Retinal pigment epithelial cell (primary cell): ENCODE data around the gene VDAC2.
"Not testable (repeated sequence)": the region's sequence is repeated elsewhere in the genome, so short reads cannot be mapped to it uniquely, and the experiment has no call there.

ENCODE experiments used
- DNase-seq: peaks from one replicate; pipeline ENCODE4 v3.0.0-alpha.2; 2010; ENCODE audit warnings: low read depth
- H3K4me3 ChIP-seq: 2 replicates; pipeline ENCODE4 v1.5.1; 2011; ENCODE audit warnings: mild to moderate bottlenecking, low read length, control low read depth, moderate library complexity
- CTCF ChIP-seq: conservative IDR thresholded peaks from 2 replicates; pipeline ENCODE4 v1.5.1; 2011; ENCODE audit warnings: low read depth, low read length, control low read depth, inconsistent platforms

Gene VDAC2

DNA sequence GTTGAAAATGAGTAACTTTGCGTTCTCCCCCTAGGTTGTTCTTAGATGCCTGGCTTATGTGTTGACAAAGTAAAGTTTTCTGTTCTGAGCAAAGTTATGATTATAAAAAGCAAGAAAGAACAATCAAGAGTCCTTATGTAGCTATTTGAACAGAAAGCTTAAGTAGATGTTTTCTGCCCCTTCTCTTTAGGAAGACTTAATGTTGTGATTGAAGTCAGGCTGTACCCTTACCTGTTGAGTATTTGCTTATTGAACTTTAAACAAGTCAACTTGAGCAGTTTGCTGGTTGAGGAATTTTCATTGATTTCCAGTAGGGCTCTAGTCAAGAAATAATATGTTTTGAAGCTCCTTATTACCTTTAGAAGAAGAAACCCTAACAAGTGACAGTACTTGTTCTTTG is 33.9 kb upstream of the VDAC2 start:
- no peak for TF ChIP-seq CTCF
- no peak for DNase-seq

GRCh38 chr10:75179657-75180177 is 30.9 kb upstream of the VDAC2 start:
- no peak for TF ChIP-seq CTCF
- no peak for DNase-seq
- no peak overlapping the region for H3K4me3 ChIP-seq

More for the DNA sequence above, 33.9 kb upstream of the VDAC2 start:
- no peak overlapping the region for H3K4me3 ChIP-seq

DNA sequence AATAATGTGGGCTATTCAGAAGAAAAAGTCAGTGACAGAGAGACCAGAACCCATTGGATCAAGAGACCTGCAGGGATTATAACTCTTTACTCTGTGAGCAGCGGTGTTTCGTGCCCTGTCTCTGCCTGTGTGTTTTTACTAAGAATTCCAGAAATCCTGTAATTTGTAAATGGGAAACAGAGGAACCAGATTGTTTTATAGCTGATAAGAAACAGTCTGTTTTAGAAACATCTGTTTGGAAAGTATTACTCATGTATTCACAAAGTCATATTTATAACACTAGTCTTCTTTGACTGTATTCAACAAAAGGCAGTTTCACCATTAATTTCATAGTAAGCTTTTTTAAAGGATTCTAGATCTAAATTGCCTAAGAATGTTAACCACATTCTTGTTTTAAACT is 30.0 kb upstream of the VDAC2 start:
- TF ChIP-seq CTCF, result no peak
- no peak for DNase-seq
- H3K4me3 ChIP-seq, result no peak overlapping the region

GRCh38 chr10:75181073-75181472 is 29.5 kb upstream of the VDAC2 start:
- DNase-seq, result no peak
- no peak overlapping the region for H3K4me3 ChIP-seq
- no peak for TF ChIP-seq CTCF

DNA sequence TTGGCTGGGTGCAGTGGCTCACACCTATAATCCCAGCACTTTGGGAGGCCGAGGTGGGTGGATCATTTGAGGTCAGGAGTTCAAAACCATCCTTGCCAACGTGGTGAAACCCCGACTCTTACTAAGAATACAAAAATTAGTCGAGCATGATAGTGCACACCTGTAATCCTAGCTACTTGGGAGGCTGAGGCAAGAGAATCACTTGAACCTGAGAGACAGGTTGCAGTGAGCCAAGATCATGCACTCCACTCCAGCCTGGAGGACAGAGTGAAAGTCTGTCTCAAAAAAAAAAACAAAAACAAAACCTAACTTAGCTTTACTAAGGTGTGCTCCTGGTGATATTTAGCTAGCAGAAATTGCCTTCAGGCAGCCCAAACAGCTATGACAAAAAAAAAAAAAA is 24.3 kb upstream of the VDAC2 start:
- no peak for DNase-seq
- no peak overlapping the region for H3K4me3 ChIP-seq
- TF ChIP-seq CTCF, result no peak

- DNase-seq, result peak; percentile 20
- peak; percentile 91 for TF ChIP-seq CTCF
- no peak overlapping the region for H3K4me3 ChIP-seq
Measured at GRCh38 chr10:75187961-75188426, 22.6 kb upstream of the VDAC2 start.

- H3K4me3 ChIP-seq, result not testable (repeated sequence)
Measured at GRCh38 chr10:75188522-75188921, 22.1 kb upstream of the VDAC2 start.

More at GRCh38 chr10:75188522-75188921, 22.1 kb upstream of the VDAC2 start:
- DNase-seq, result not testable (repeated sequence)
